Measurements from ENCODE around the gene SPATA18.
A peak's percentile ranks its signal among the peaks of the same experiment; 100 is the strongest.

SPATA18 gene, protein sequence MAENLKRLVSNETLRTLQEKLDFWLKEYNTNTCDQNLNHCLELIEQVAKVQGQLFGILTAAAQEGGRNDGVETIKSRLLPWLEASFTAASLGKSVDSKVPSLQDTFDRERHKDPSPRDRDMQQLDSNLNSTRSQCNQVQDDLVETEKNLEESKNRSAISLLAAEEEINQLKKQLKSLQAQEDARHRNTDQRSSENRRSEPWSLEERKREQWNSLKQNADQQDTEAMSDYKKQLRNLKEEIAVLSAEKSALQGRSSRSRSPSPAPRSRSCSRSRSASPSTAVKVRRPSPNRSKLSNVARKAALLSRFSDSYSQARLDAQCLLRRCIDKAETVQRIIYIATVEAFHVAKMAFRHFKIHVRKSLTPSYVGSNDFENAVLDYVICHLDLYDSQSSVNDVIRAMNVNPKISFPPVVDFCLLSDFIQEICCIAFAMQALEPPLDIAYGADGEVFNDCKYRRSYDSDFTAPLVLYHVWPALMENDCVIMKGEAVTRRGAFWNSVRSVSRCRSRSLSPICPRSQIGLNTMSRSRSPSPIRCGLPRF

DNA sequence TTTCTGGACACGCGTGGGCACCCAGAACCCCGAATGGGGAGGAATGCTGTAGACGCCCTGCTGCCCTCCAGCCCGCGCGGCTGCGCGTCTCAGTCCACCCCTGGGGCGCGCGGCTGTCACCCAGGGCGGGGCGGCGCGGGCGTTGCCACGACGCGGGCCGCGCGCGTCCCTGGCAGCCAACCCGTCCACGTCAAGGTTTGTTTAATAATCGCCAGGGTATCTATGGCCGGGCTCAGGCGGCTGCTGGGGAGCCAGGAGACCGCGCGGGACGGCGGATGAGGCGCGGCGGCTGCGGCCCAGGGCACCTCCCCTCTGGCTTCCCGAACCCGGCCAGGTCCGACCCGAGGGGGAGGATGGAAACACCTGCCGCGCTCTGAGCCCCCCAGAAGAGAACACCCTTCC, at the start of gene SPATA18:
Gene SPATA18 (plus strand): TSS at position 92 of the 402 bp plus-strand sequence. CDS start 401 bp downstream, outside the sequence.
- H3K9me3 ChIP-seq (ENCODE audit: low read length): peaks cover 6% of the 10 kb centered on the region
- no peaks in the 10 kb centered on the region for H3K36me3 ChIP-seq (ENCODE audit: insufficient read depth, low read length)
- peak within 1 kb of the TSS; percentile 24 for H2AFZ ChIP-seq (ENCODE audit: low read depth, low read length)
- H3K4me1 ChIP-seq (ENCODE audit: insufficient read depth, low read length): no peaks in the 10 kb centered on the region
- peak within 1 kb of the TSS; percentile 36 for H3K4me3 ChIP-seq (ENCODE audit: low read length)
- peaks cover 29% of the 10 kb centered on the region for H3K27me3 ChIP-seq (ENCODE audit: insufficient read depth, low read length)

DNA sequence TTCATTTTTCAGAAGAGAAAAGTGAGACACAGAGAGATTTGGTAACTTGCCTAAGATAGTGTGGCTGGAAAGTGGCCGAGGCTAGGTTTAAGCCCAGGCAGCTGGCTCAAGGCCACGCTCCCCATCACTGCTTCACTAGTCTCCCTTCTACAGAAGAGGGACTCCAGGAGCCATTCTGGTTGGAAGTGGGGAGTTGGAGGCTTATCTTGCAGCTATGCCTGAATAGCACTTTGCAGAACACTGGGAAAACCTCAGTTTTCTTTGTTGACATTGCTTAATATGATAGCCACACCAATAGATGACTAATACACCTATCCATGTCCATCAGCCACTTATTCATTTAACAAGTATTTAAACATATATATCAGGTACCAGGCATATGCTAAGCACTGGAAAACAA, 49.5 kb upstream of the SPATA18 start:
- Histone ChIP-seq H3K9me3 (ENCODE audit: low read length) (no peaks in the 10 kb centered on the region), H2AFZ (ENCODE audit: low read depth, low read length) (no peak overlapping the region), H3K4me3 (ENCODE audit: low read length) (no peak overlapping the region), H3K4me1 (ENCODE audit: insufficient read depth, low read length) (no peaks in the 10 kb centered on the region), H3K27me3 (ENCODE audit: insufficient read depth, low read length) (no peaks in the 10 kb centered on the region), H3K36me3 (ENCODE audit: insufficient read depth, low read length) (no peaks in the 10 kb centered on the region)

DNA sequence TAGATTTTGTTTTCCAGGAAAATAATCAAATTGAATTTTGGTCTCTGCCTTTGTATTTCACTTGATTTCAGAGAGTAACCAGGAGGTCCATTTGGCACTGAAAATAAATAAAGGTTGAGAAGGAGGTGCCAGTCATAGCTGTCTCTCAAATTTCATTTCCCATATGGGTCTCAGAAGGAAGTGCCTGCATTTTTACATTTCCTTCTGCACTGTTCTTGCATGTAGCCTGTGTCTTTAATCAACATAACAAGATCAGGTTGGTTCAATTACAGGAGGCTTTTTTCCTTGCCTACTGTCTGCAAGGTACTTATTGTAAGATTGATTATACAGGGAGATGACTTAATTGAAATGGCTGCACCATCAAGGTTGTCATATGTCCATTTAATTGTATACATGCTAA, 46.7 kb upstream of the SPATA18 start:
- Histone ChIP-seq H3K4me1 (ENCODE audit: insufficient read depth, low read length) (no peaks in the 10 kb centered on the region), H3K36me3 (ENCODE audit: insufficient read depth, low read length) (no peaks in the 10 kb centered on the region), H2AFZ (ENCODE audit: low read depth, low read length) (no peak overlapping the region), H3K9me3 (ENCODE audit: low read length) (no peaks in the 10 kb centered on the region), H3K27me3 (ENCODE audit: insufficient read depth, low read length) (no peaks in the 10 kb centered on the region), H3K4me3 (ENCODE audit: low read length) (no peak overlapping the region)

DNA sequence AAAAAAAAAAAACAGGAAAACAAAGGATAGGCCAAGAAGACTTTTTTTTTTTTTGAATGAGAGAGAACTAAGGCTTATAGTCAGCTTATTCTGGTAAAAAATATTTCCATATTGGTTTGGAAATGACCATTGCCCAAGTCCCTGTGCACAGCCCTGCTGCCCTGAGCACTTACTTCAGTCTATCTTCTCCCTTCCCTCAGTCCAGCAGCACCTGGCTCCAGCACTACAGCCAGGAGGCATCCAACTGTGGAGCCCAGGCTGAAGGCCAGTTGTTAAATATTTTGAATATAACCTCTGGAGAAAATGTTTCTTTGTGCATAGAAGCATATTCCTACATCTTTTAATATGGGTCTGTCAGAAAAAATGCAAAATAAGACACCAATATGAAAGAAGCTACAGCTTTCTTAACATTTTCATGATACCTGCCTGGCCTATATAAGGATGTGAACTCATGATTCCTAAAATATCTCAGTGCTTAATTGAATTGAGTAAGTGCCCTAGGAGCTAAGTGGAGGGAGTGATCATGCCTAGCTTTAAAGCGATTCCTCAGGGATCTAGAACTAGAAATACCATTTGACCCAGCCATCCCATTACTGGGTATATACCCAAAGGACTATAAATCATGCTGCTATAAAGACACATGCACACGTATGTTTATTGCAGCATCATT, 45.4 kb upstream of the SPATA18 start:
- H3K4me1 ChIP-seq (ENCODE audit: insufficient read depth, low read length): no peaks in the 10 kb centered on the region
- H2AFZ ChIP-seq (ENCODE audit: low read depth, low read length): no peak overlapping the region
- no peaks in the 10 kb centered on the region for H3K9me3 ChIP-seq (ENCODE audit: low read length)
- H3K27me3 ChIP-seq (ENCODE audit: insufficient read depth, low read length): no peaks in the 10 kb centered on the region
- H3K4me3 ChIP-seq (ENCODE audit: low read length): no peak overlapping the region
- no peaks in the 10 kb centered on the region for H3K36me3 ChIP-seq (ENCODE audit: insufficient read depth, low read length)

DNA sequence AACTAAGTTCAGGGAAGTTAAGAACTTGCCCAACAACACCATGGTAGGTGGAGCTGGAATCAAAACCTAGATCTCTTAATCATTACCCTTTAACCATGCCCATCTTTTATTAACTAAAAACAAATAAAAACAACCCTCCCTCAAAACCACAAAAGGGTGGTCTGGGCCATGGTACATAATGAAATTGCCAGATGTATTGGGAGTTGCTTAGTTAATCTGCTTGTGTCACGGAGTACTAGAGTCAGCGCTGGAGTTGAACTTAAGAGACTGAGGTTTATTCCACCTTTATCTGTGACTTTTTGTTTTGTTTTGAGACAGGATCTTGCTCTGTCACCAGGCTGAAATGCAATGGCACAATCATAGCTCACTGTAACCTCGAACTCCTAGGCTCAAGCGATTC, 44.2 kb upstream of the SPATA18 start:
- H2AFZ ChIP-seq (ENCODE audit: low read depth, low read length): no peak overlapping the region
- no peak overlapping the region for H3K4me3 ChIP-seq (ENCODE audit: low read length)
- no peaks in the 10 kb centered on the region for H3K27me3 ChIP-seq (ENCODE audit: insufficient read depth, low read length)
- H3K36me3 ChIP-seq (ENCODE audit: insufficient read depth, low read length): no peaks in the 10 kb centered on the region
- H3K4me1 ChIP-seq (ENCODE audit: insufficient read depth, low read length): no peaks in the 10 kb centered on the region
- H3K9me3 ChIP-seq (ENCODE audit: low read length): no peaks in the 10 kb centered on the region

DNA sequence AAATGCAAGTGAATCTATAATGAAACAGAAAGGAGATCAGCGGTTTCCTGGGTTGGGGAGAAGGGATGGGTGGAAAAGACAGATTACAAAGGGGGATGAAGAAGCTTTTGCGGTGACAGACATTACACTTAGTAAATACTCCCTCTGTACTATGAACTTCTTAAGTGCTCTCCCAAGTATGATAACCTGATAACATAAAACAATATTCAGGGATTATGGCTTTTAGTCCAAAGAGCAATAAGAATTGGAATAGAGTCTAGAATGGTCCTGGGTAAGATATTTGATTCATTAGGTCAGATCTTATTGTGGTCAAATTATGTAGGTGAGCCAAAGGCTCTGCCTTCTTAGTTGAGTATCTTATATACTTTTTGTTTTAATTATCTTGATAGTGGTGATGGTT, 40.1 kb upstream of the SPATA18 start:
- Histone ChIP-seq H3K4me1 (ENCODE audit: insufficient read depth, low read length) (no peaks in the 10 kb centered on the region), H3K4me3 (ENCODE audit: low read length) (no peak overlapping the region), H3K36me3 (ENCODE audit: insufficient read depth, low read length) (no peaks in the 10 kb centered on the region), H3K27me3 (ENCODE audit: insufficient read depth, low read length) (no peaks in the 10 kb centered on the region), H2AFZ (ENCODE audit: low read depth, low read length) (no peak overlapping the region), H3K9me3 (ENCODE audit: low read length) (no peaks in the 10 kb centered on the region)

DNA sequence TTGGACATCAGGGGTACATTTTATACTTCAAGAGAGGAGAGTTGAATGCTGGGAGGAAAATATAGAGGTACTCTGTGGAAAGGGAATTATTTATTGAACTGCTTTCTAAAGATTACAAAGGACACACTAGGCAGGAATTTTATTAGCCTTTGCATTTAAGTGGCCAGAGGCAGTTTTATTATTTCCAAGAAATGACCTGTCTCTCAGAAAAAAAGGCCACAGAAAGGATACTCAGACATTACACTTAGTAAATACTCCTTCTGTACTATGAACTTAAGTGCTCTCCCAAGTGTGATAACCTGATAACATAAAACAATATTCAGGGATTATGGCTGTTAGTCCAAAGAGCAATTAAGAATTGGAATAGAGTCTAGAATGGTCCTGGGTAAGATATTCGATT, 38.5 kb upstream of the SPATA18 start:
- Histone ChIP-seq H2AFZ (ENCODE audit: low read depth, low read length) (no peak overlapping the region), H3K4me1 (ENCODE audit: insufficient read depth, low read length) (no peaks in the 10 kb centered on the region), H3K4me3 (ENCODE audit: low read length) (no peak overlapping the region), H3K9me3 (ENCODE audit: low read length) (no peaks in the 10 kb centered on the region), H3K27me3 (ENCODE audit: insufficient read depth, low read length) (no peaks in the 10 kb centered on the region), H3K36me3 (ENCODE audit: insufficient read depth, low read length) (no peaks in the 10 kb centered on the region)

DNA sequence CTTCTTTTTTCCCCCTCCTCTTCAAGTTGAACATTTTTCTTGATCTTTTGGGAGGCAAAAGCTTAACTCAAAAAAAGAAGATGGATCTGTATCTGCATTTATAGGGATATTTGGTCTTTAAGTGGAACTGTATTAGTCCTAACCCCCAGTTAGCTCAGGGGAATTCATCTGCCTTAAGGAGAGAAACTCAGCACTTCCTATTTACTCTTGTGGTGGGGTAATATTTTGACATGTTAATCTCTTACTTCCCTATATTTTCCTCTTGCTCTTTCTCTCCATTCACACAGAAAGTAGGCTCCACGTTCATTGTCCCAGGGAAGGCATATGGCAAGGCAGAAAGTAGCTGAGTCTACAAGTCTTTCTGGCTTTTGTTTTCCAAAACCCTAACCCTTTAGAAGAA, 36.2 kb upstream of the SPATA18 start:
- no peak overlapping the region for H3K4me3 ChIP-seq (ENCODE audit: low read length)
- no peaks in the 10 kb centered on the region for H3K27me3 ChIP-seq (ENCODE audit: insufficient read depth, low read length)
- no peaks in the 10 kb centered on the region for H3K4me1 ChIP-seq (ENCODE audit: insufficient read depth, low read length)
- H3K36me3 ChIP-seq (ENCODE audit: insufficient read depth, low read length): peaks cover 2% of the 10 kb centered on the region
- no peaks in the 10 kb centered on the region for H3K9me3 ChIP-seq (ENCODE audit: low read length)
- no peak overlapping the region for H2AFZ ChIP-seq (ENCODE audit: low read depth, low read length)

DNA sequence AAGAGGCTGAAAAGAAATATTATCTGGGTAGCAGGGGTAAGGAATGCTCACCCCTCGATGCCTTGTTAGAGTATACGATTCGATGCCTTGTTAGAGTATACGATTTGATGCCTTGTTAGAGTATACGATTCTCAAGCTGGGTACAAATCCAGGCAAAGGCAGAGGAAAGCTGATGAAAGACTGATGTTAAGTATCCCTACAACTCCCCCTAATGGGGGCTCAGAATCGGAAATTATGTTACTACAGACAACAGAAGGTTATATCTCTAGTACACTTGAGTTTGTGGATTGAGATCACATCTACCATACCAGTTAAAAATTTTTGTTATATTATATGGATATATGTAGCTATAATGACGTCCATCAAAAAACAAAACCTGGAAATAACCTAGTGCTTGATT, 35.7 kb upstream of the SPATA18 start:
- Histone ChIP-seq H3K9me3 (ENCODE audit: low read length) (no peaks in the 10 kb centered on the region), H2AFZ (ENCODE audit: low read depth, low read length) (no peak overlapping the region), H3K36me3 (ENCODE audit: insufficient read depth, low read length) (peaks cover 4% of the 10 kb centered on the region), H3K27me3 (ENCODE audit: insufficient read depth, low read length) (no peaks in the 10 kb centered on the region), H3K4me1 (ENCODE audit: insufficient read depth, low read length) (no peaks in the 10 kb centered on the region), H3K4me3 (ENCODE audit: low read length) (no peak overlapping the region)

DNA sequence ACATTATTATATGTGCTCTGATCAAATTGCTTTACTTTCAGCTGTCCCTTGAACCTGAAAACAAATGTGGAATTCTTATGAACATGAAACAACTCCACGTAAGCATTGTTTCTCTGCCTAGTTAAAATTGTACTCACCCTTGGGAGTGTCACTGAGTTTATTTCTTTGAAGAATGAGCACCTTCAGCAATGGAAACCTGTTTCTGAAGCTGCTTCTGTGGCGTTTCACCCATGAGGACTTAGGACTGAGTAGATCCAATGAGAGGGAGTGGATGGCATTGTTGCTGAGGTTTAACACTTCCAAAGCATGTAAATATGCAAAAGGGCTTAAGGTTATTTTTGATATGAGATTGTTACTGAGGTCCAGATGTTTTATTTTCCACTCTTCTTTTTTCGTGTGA, 34.1 kb upstream of the SPATA18 start:
- Histone ChIP-seq H3K4me3 (ENCODE audit: low read length) (no peak overlapping the region), H3K36me3 (ENCODE audit: insufficient read depth, low read length) (peaks cover 13% of the 10 kb centered on the region), H3K27me3 (ENCODE audit: insufficient read depth, low read length) (no peaks in the 10 kb centered on the region)

DNA sequence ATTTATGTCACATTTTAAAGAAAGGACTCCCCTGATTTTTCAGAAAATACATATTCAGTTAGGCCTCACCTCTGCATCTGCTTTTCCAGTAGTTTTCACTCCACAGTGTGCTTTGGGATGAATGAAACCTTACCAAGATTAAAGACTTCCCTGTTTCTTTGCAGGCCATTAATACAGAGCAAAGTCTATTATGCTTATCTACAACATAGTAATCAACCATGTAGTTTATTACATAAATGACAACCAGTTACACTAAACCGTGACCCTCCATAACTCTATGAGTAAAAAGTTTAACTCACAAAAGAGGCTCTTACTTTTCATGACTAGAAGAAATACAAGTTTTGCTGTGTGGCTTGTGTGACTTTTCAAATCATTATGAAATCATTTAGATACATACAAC, 33.3 kb upstream of the SPATA18 start:
- no peak overlapping the region for H2AFZ ChIP-seq (ENCODE audit: low read depth, low read length)
- no peaks in the 10 kb centered on the region for H3K4me1 ChIP-seq (ENCODE audit: insufficient read depth, low read length)
- H3K9me3 ChIP-seq (ENCODE audit: low read length): no peaks in the 10 kb centered on the region
- H3K36me3 ChIP-seq (ENCODE audit: insufficient read depth, low read length): peaks cover 20% of the 10 kb centered on the region
- no peak overlapping the region for H3K4me3 ChIP-seq (ENCODE audit: low read length)
- no peaks in the 10 kb centered on the region for H3K27me3 ChIP-seq (ENCODE audit: insufficient read depth, low read length)

More for the DNA sequence above, 34.1 kb upstream of the SPATA18 start:
- Histone ChIP-seq H2AFZ (ENCODE audit: low read depth, low read length) (no peak overlapping the region), H3K9me3 (ENCODE audit: low read length) (no peaks in the 10 kb centered on the region), H3K4me1 (ENCODE audit: insufficient read depth, low read length) (no peaks in the 10 kb centered on the region)

DNA sequence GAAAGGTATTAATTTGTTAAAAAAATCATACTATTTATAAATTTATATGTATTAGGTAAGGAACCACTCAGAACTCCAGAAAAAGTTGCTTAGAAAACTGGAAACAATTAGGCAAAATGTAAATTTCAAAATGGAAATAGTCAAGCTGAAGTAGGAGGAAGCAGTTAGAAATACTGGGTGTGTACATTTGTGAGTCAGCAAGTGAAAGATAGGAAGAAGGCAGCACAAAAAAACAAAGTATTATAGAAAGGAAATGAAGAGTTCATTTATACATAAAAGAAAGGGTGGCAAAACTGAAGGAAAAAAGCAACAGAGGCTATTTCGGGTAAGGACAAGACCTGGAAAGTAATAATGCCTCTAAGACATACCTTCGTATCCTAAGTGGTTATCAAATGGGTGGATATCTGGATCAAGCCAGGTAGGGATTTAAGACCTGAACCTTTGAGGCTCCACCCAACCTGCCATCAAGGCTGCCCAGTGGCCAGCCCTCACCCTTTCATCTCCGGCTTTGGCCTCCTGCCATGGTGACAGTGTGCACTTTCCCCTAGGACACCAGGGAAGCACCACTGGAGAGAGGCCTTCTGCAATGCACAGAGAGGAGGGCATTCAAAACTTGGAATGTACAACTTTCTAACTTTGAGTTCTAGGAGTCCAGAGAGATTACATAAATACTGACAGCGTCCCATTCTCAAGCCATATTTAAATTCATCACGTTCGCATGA, 31.0 kb upstream of the SPATA18 start, which contains the start of gene LRRC66:
Gene LRRC66 (minus strand): TSS at position 428 of the 722 bp plus-strand sequence. CDS start 2,750 bp downstream, outside the sequence.
- Histone ChIP-seq H3K4me1 (ENCODE audit: insufficient read depth, low read length) (no peaks in the 10 kb centered on the region), H3K4me3 (ENCODE audit: low read length) (no peak within 1 kb of the TSS), H3K9me3 (ENCODE audit: low read length) (no peaks in the 10 kb centered on the region), H2AFZ (ENCODE audit: low read depth, low read length) (no peak within 1 kb of the TSS), H3K36me3 (ENCODE audit: insufficient read depth, low read length) (peaks cover 39% of the 10 kb centered on the region), H3K27me3 (ENCODE audit: insufficient read depth, low read length) (no peaks in the 10 kb centered on the region)

DNA sequence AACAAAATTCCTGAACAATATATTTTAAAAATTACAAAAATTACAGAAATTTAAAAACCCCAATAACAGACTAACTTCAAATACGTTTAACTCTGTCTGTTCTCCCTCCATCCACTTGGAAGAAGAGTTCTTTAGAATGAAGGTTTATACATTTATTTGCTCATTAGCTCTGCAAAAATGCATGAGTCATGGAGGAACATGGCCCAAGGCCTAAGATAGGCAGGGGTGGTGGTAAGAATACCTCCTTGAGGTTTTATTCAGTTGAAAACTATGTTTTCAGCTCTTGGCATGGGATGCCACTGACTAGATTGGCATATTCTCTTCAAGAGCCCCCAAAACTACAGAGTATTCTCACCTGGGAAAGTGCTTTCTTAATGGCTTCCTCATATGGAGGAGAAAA, 22.1 kb upstream of the SPATA18 start:
- Histone ChIP-seq H2AFZ (ENCODE audit: low read depth, low read length) (no peak overlapping the region), H3K9me3 (ENCODE audit: low read length) (peaks cover 8% of the 10 kb centered on the region), H3K4me3 (ENCODE audit: low read length) (no peak overlapping the region), H3K27me3 (ENCODE audit: insufficient read depth, low read length) (no peaks in the 10 kb centered on the region), H3K4me1 (ENCODE audit: insufficient read depth, low read length) (no peaks in the 10 kb centered on the region), H3K36me3 (ENCODE audit: insufficient read depth, low read length) (peaks cover 63% of the 10 kb centered on the region)

Measured in neuron (in vitro differentiated cells).